ENCODE results near the gene MDC1. TPM values are rescaled to one million over a fixed set of nuclear protein-coding genes. Genes with fewer than 3 reads are reported as not detected.

MDC1 gene
- total RNA-seq, 2 experiments from 2014 or later: 50.2 to 52.2 TPM

DNA sequence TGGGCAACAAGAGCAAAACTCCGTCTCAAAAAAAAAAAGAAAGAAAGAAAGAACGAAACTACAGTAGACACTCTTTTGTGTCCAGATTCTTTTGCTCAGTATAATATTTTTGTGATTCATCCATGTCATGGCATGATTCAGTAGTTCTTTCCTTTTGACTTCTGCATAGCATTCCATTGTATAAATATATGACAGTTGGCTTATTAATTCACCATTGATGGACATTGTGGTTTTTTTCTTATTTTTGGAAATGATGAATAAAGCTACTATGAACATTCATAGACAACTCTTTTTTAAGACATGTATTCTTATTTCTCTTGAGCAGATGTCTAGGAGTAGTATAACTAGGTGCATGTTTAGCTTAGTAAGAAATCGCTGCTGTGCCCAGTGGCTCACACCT lies 37.5 kb upstream of the MDC1 start:
- POLR2A ChIA-PET: no interaction called here
- no peaks in the 10 kb centered on the region for H3K9me3 Mint-ChIP-seq
- H3K27me3 Mint-ChIP-seq: no peaks in the 10 kb centered on the region
- H3K4me1 Mint-ChIP-seq: peaks cover 15% of the 10 kb centered on the region
- ATAC-seq (ENCODE audit: low read depth) (no peak), DNase-seq (no peak)
- H3K27ac Mint-ChIP-seq: no peak overlapping the region
- no peaks in the 10 kb centered on the region for H3K36me3 Mint-ChIP-seq
- H3K4me3 Mint-ChIP-seq: no peak overlapping the region

DNA sequence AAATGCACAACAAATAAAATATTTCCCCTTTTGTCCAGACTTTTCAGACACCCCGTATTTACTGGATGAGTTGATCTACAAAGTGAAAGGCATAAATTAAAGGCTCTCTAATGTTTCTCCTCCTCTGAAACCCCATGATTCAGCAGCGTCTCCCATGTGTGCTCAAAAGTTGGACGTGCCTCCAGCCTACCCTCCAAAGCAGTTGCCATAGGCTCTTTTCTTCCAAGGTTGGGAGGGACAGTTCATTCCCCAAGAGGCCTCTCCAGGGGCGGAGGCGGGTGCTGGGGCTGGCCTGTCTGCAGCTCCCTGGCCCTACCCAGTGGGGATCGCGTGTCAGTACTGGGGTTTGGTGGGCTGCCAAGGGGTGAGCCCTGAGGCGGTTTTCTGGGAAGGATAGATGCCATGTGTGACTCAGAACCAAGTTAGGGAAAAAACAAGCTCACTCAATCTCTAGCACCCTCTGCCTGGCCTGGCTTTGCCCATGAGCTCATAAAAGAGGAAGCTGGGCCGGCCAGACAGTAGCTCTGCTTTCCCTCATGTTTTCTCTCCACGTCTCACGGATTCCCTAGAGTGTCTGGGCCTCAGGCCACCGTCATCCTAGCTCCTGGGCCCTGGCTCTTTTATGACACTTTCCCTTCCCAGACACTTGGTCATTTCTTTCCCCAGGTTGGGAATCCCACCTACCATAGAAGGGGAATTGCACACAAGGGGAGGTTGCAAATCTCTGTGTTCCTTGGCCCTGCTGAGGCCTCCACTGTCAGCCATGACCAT lies 35.3 kb upstream of the MDC1 start:
- Mint-ChIP-seq H3K27ac (no peak overlapping the region), H3K9me3 (no peaks in the 10 kb centered on the region), H3K4me1 (peaks cover 21% of the 10 kb centered on the region), H3K36me3 (no peaks in the 10 kb centered on the region), H3K27me3 (no peaks in the 10 kb centered on the region), H3K4me3 (no peak overlapping the region)
- DNase-seq (no peak), ATAC-seq (ENCODE audit: low read depth) (no peak)
- POLR2A ChIA-PET: interaction anchor here (0.6 to 1.0 kb wide), 3 partner anchors 8 to 138 kb away, joined by 3 to 4 read pairs (median 4); partner anchors contain the start of gene IER3

DNA sequence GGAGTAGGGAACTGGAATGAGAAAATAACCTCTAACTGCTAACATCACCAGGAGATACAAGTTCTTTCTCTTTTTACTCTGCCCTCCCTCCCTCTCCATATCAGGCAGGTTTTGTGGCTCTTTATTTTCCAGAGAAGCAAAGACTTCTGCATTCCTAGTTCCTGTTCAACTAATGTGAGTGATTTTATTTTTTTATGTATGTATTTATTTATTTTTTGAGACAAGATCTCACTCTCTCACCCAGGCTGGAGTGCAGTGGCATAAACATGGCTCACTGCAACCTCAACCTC lies 33.2 kb upstream of the MDC1 start:
- POLR2A ChIA-PET: no interaction called here
- no peaks in the 10 kb centered on the region for H3K9me3 Mint-ChIP-seq
- DNase-seq (no peak), ATAC-seq (ENCODE audit: low read depth) (no peak)
- peaks cover 25% of the 10 kb centered on the region for H3K4me1 Mint-ChIP-seq
- H3K36me3 Mint-ChIP-seq: no peaks in the 10 kb centered on the region
- H3K27ac Mint-ChIP-seq: no peak overlapping the region
- H3K27me3 Mint-ChIP-seq: no peaks in the 10 kb centered on the region
- H3K4me3 Mint-ChIP-seq: no peak overlapping the region

DNA sequence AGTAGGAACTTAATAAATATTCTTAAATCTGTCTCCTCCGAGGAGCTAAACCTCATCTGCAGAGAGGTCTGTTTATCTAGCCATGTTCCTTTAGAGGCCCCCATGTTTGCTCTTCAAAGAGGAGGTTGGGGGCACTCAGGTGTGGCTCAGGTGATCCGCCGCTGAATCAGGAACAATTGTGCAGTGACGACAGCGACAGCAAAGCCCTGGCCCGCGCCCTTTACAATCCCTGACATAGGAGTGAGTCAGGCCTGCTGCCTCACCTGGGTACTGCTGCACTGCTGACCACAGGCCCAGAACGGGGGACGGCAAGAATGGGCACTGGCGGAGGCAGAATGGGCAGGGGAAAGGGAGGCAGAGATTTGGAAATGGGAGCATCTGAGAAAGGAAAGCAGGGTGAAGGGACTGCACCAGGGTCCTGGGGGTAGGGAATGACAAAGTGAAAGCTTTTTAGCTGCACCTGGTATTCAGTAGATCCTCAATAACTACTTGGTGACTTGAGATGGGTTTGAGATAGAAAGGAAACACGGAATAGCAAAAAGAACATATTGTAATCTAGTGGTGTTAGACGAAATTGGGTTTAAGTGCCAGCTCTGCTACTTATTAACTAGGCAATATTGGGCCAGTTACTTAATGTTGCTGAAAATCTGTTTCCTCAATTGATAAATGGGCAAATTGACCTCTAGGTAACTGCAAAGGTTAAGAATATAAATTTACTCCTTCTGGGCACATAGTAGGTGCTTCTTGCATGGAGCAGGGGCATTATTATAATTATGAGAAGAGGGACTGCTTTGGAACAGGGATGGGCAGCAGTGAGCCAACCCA lies 32.7 kb upstream of the MDC1 start:
- Mint-ChIP-seq H3K4me3 (no peak overlapping the region), H3K27ac (no peak overlapping the region), H3K9me3 (no peaks in the 10 kb centered on the region), H3K36me3 (no peaks in the 10 kb centered on the region), H3K27me3 (no peaks in the 10 kb centered on the region), H3K4me1 (peaks cover 28% of the 10 kb centered on the region)
- ATAC-seq (ENCODE audit: low read depth) (no peak), DNase-seq (no peak)
- POLR2A ChIA-PET: interaction anchor here (0.5 to 1.0 kb wide), 2 partner anchors 13 to 17 kb away, joined by 5 to 6 read pairs; no protein-coding TSS in a partner anchor

DNA sequence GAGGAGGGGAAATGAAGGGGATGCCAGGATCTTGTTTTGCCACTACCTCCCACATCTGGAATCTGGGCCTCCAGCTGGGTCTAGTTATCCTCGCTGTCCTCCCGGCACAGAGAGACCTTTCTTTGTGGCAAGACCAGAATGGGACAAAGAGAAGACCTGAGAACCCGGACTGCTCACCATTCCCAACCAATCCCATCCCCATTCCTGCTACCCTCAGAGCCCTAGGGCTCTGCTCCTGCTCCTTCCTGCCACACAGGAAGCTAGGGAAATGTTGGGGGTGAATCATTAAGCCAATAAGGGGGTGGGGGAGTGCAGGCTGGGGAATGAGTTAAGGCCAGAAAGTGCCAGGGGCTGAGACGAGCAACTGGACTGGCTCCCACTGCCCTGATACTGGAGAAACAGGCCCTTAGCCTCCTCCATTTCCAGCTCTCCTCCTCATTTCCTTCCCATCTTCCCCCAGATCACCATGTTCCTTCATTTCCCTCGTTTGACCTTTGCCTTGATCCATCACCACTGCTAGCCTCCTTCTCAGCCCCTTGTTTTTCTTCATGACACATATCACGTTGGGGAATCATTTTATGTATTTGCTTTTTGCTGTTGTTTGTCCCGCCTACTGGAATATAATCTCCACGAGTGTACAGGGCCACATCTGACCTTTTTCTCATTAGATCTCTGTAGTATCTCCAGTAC lies 31.9 kb upstream of the MDC1 start:
- DNase-seq: no peak
- Mint-ChIP-seq H3K9me3 (no peaks in the 10 kb centered on the region), H3K4me3 (no peak overlapping the region), H3K36me3 (no peaks in the 10 kb centered on the region), H3K4me1 (peaks cover 30% of the 10 kb centered on the region), H3K27ac (no peak overlapping the region), H3K27me3 (no peaks in the 10 kb centered on the region)
- POLR2A ChIA-PET: interaction anchor here (0.5 to 1.0 kb wide), 3 partner anchors 13 to 18 kb away, joined by 5 to 6 read pairs (median 5); no protein-coding TSS in a partner anchor
- ATAC-seq (ENCODE audit: low read depth): no peak

DNA sequence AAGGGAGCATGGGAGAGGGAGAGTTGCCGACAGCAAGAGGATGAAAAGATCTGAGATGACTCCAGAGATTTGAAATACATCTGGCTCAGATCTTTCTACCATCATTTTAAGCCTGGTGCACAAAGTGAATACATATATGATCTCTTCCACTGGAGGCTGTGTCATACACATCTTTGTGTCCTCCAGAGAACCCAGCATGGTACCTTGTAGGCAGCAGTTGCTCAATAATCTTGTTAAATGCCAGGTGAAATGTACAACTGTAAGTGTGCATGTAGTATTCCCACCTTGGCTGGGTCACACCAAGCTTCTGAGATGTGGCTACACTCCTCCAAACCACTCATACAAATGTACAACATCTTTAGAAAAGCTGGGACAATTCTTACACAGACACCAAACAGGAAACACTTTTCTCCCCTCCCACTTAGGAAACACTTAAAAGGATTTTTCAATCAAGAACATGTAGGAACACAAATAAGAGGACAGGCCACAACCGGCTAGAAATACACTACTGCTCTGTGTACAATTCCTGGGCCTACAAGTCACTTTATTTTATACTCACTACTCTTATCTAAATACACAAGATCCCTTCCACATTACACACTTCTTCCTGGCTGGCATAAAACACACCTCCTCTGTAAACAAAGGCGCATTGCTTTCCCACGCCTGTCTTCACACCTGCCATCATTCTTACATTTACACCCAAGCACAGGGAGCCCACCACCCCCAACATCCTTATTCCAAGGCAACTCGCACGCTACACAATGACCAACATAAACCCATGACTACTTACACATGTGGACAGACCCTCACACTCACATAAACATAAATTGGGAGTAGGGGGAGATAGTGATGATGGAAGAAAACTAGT lies 31.1 kb upstream of the MDC1 start:
- Mint-ChIP-seq H3K27me3 (no peaks in the 10 kb centered on the region), H3K4me1 (peaks cover 30% of the 10 kb centered on the region), H3K27ac (no peak overlapping the region), H3K4me3 (no peak overlapping the region), H3K9me3 (no peaks in the 10 kb centered on the region), H3K36me3 (peaks cover 4% of the 10 kb centered on the region)
- ATAC-seq (ENCODE audit: low read depth) (no peak), DNase-seq (no peak)
- POLR2A ChIA-PET: interaction anchor here (0.5 to 2.2 kb wide), 5 partner anchors 10 to 21 kb away, joined by 3 to 11 read pairs (median 6); no protein-coding TSS in a partner anchor

DNA sequence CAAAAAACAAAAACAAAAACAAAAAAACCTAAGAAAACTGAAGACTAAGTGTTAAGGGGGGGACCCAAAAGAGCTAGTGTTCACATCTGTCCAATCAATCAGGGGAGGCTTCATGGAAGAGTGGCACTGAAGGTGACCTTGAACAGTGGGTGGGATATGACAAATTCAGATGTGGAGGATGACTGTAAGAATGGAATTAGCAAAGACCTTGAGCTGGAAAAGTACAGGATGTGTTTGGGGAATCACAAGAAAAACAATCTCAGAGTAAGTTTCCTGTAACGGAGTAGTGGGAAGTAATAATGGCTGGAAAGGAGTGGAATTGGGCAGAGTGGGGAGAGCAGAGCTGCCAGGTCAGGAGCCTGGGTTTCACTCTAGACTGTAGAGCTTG lies 30.2 kb upstream of the MDC1 start:
- POLR2A ChIA-PET: interaction anchor here (0.7 to 2.2 kb wide), 6 partner anchors 10 to 68 kb away, joined by 3 to 11 read pairs (median 3); no protein-coding TSS in a partner anchor
- Mint-ChIP-seq H3K27me3 (no peaks in the 10 kb centered on the region), H3K36me3 (peaks cover 8% of the 10 kb centered on the region), H3K9me3 (no peaks in the 10 kb centered on the region), H3K4me1 (peaks cover 30% of the 10 kb centered on the region), H3K27ac (peak overlapping the region; percentile 6), H3K4me3 (no peak overlapping the region)
- DNase-seq (no peak), ATAC-seq (ENCODE audit: low read depth) (no peak)

DNA sequence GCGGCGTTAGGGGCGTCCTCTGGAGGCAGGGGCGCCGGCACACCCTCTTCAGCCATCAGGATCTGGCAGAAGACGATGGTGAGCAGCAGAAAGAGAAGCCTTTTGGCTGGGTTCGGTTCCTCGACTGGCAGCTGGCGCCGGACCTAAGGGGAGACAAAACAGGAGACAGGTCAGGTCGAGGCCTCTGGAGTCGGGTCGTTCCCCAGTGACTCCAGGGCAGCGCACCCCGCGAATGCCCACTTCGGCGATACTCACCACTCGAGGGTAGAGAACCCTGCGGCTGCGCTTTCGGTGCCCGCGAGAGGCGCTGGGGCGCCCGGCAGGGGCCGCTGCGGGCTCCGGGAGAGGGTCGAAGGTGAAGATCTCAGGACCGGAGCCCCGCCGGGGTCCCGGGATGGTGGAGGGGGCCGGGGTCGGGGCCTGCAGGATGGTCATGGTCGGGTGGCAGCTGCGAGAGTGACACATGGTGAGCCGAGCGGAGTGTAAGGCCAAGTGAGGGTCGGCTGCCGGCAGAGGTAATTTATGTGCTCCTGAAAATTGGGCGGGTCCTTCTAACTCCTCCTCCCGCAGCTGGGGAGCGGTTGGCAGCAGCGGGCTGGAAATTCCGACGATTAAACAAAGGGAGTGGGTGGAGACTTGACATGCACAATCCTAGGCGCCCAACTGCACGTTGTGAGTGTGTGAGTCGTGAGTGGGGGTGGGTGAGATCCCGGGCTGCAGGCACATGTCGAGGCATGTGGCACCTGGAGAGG lies 27.1 kb upstream of the MDC1 start, which contains the start of gene IER3:
IER3 (minus strand) TSS at position 494 of the 752 bp plus-strand sequence; CDS start at position 465, 29 bp downstream.
- peaks cover 37% of the 10 kb centered on the region for H3K36me3 Mint-ChIP-seq
- no peaks in the 10 kb centered on the region for H3K27me3 Mint-ChIP-seq
- peaks cover 47% of the 10 kb centered on the region for H3K4me1 Mint-ChIP-seq
- ATAC-seq (ENCODE audit: low read depth) (peak; percentile 20), DNase-seq (peak; percentile 83)
- peak within 1 kb of the TSS; percentile 98 for H3K4me3 Mint-ChIP-seq
- H3K27ac Mint-ChIP-seq: peak within 1 kb of the TSS; percentile 96
- no peaks in the 10 kb centered on the region for H3K9me3 Mint-ChIP-seq
- POLR2A ChIA-PET: interaction anchor here (0.5 to 3.8 kb wide), 22 partner anchors 8 to 179 kb away, joined by 3 to 40 read pairs (median 4); partner anchors contain the start of gene MDC1

DNA sequence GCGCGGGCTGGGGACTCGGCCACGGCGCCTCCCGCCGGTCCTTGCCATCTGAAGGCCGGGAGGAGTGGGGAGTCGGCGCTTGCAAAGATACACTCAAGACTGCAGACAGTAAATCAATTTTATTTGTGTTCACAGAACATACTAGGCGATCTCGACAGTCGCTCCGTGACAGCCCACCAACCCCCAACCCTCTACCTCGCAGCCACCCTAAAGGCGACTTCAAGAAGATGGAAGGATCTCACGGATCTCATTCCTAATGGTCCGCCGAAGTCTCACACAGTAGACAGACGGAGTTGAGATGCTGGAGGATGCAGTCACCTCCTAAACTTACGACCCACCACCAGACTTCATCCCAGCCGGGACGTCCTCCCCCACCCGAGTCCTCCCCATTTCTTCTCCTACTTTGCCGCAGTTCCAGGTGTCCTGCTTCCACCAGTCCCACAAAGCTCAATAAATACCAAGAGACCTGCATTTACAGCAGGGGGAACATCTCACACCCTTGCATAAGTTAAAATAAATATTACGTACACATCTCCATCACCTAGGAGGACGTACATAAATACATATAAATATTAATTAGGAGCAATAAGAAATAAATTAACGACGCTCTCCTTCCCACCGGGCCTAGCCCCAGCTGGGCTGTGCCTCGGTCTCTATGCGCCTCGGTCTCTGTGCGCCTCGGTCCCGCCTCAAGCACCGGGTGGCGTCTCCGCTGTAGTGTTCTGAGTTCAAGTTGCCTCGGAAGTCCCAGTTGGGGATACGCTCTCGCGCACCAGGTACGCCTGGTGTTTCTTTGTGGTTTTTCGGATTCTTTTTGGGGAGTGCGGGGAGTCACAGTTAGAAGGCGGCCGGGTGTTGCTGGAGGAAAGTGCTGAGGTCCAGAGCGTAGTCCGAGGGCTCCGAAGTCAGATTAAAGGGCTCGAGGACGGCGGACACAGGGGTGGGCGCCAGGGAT lies 26.3 kb upstream of the MDC1 start:
- H3K9me3 Mint-ChIP-seq: no peaks in the 10 kb centered on the region

DNA sequence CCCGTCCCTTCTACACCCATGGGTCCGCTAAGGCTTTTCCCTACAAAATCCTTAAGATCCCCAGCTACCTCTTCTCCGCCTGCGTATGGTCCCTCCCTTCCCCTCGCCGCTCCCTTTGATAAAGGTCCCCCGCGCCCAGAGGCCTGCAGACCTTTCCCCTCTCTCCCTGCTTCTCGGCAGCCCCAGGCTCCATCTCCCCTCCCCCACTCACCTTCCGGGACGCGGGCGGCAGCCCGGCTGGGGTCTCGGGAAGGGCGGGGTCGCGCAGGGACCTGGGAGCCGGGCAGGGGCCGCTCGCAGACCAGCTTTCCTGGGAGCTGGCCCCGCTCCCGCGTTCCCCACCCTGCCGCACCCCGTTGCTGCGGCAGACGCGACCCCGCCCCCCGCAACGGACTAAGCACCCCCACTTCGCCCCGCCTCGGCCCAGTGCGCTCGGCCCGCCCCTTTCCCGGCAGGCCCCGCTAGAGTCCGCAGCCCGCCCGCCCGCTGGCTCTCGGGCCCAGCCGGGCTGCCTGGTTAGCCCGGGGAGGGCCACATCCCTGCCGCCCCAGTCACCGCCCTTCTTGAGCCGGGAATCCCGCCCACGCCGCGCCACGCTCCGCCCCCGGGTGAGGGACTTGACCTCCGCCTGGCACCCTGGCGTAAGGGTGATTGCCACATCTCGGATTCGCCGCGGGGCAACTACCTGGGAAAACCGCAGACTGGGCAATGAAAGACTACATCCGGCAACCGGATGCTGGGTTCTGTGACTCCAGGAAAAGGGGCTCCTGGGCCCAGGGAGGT lies 25.4 kb upstream of the MDC1 start, which contains the start of gene FLOT1:
FLOT1 (minus strand) TSS at position 372 of the 783 bp plus-strand sequence. CDS start 498 bp downstream, outside the sequence.
- Mint-ChIP-seq H3K4me1 (peaks cover 48% of the 10 kb centered on the region), H3K9me3 (no peaks in the 10 kb centered on the region), H3K27ac (peak within 1 kb of the TSS; percentile 96), H3K36me3 (peaks cover 49% of the 10 kb centered on the region), H3K4me3 (peak within 1 kb of the TSS; percentile 98), H3K27me3 (no peaks in the 10 kb centered on the region)
- POLR2A ChIA-PET: interaction anchor here (0.5 to 3.8 kb wide), 16 partner anchors 12 to 171 kb away, joined by 3 to 40 read pairs (median 4); partner anchors contain the start of genes MDC1, NRM and VARS2
- peak; percentile 82 for ATAC-seq (ENCODE audit: low read depth)
- DNase-seq: peak; percentile 98

More for the DNA sequence above, 26.3 kb upstream of the MDC1 start:
- POLR2A ChIA-PET: interaction anchor here (0.8 to 3.8 kb wide), 16 partner anchors 9 to 170 kb away, joined by 3 to 40 read pairs (median 6); partner anchors contain the start of genes MDC1 and VARS2
- ATAC-seq (ENCODE audit: low read depth) (peak; percentile 44), DNase-seq (peak; percentile 63)
- H3K4me3 Mint-ChIP-seq: peak overlapping the region; percentile 98
- H3K27me3 Mint-ChIP-seq: no peaks in the 10 kb centered on the region
- peaks cover 49% of the 10 kb centered on the region for H3K4me1 Mint-ChIP-seq
- peaks cover 45% of the 10 kb centered on the region for H3K36me3 Mint-ChIP-seq
- peak overlapping the region; percentile 96 for H3K27ac Mint-ChIP-seq

Data from activated naive CD8-positive, alpha-beta T cell treated with anti-CD3 and anti-CD28 coated beads, Interleukin-2, amount 10 ng/mL, durations not matched to agents 7 days and 5 days (primary cell).